AG04450 (cell line): Measurements from ENCODE around the gene OGFOD2. TPM values are rescaled to one million over a fixed set of nuclear protein-coding genes. Genes with fewer than 3 reads are reported as not detected.

Experiments
- CTCF ChIA-PET: fragments of 300-600, 350-600 bp; formaldehyde crosslinking; extraction: SDS; loops from one replicate; lab custom pipeline; 2022; ENCODE audit warnings: antibody characterized with exemption, inconsistent platforms; lab: Charles Lee
- POLR2A ChIA-PET: fragments of 350-600 bp; formaldehyde crosslinking; extraction: SDS; loops from one replicate; lab custom pipeline; 2021; ENCODE audit warnings: antibody characterized with exemption, inconsistent platforms; lab: Yijun Ruan, JAX
- DNase-seq: peaks from one replicate; pipeline ENCODE4 v3.0.0-alpha.2; 2011; ENCODE audit warnings: low read depth, low spot score
- H3K27ac ChIP-seq: one replicate; pipeline ENCODE4 v1.5.1; 2012; ENCODE audit warnings: low read depth, low read length, control low read depth
- H3K27me3 ChIP-seq: one replicate; pipeline ENCODE4 v1.6.0; 2012; ENCODE audit warnings: low read length; ENCODE audit not compliant: control insufficient read depth, insufficient read depth
- H3K4me3 ChIP-seq: 2 replicates; pipeline ENCODE4 v1.5.1; 2011; ENCODE audit warnings: mild to moderate bottlenecking, low read depth, low read length, control low read depth
- H3K9me3 ChIP-seq: 2 replicates; pipeline ENCODE4 v1.5.1; 2012; ENCODE audit warnings: low read length; ENCODE audit not compliant: control insufficient read depth, insufficient read depth
- polyA plus RNA-seq: library from polyadenylated mRNA; depleted of rRNA; stranded (reverse); fragments of >200 nt; gene quantifications from 2 replicates; pipeline ENCODE4 v1.2.3, GENCODE V29; 2011
- TF ChIP-seq, protein P1 (sequence below): IDR thresholded peaks from 2 replicates; pipeline ENCODE4 v1.5.1; 2011; ENCODE audit warnings: low read depth, low read length, control low read depth, inconsistent platforms

The OGFOD2 gene
- polyA plus RNA-seq, 1 experiment: 6.1 TPM

DNA sequence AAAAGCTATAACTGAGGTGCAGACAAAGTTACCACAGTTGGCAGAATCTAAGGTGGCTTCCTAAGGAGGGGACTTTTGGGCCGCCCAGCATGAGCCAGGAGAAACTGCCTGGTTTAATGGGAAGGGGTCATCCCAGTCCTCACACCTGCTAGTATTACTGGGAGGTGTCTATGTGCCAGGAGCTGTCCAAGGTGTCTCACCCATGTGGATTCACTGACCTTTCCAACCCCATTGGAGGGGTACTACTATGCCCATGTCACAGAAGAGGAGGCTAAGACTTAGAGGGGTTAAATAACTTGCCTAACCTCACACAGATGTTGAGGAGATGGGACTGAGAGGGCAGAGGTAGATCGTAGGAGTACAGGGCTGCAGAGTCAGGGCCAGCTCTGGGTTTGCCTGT is 19.0 kb upstream of the OGFOD2 start:
- TF ChIP-seq, protein P1, sequence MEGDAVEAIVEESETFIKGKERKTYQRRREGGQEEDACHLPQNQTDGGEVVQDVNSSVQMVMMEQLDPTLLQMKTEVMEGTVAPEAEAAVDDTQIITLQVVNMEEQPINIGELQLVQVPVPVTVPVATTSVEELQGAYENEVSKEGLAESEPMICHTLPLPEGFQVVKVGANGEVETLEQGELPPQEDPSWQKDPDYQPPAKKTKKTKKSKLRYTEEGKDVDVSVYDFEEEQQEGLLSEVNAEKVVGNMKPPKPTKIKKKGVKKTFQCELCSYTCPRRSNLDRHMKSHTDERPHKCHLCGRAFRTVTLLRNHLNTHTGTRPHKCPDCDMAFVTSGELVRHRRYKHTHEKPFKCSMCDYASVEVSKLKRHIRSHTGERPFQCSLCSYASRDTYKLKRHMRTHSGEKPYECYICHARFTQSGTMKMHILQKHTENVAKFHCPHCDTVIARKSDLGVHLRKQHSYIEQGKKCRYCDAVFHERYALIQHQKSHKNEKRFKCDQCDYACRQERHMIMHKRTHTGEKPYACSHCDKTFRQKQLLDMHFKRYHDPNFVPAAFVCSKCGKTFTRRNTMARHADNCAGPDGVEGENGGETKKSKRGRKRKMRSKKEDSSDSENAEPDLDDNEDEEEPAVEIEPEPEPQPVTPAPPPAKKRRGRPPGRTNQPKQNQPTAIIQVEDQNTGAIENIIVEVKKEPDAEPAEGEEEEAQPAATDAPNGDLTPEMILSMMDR: no peak
- Histone ChIP-seq H3K27me3 (no peaks in the 10 kb centered on the region), H3K4me3 (no peak overlapping the region), H3K9me3 (no peaks in the 10 kb centered on the region), H3K27ac (no peak overlapping the region)
- CTCF ChIA-PET: interaction anchor here (0.6 to 2.0 kb wide), 3 partner anchors 95 to 282 kb away, joined by 3 to 7 read pairs (median 5); no protein-coding TSS in a partner anchor
- POLR2A ChIA-PET: no interaction called here
- no peak for DNase-seq

DNA sequence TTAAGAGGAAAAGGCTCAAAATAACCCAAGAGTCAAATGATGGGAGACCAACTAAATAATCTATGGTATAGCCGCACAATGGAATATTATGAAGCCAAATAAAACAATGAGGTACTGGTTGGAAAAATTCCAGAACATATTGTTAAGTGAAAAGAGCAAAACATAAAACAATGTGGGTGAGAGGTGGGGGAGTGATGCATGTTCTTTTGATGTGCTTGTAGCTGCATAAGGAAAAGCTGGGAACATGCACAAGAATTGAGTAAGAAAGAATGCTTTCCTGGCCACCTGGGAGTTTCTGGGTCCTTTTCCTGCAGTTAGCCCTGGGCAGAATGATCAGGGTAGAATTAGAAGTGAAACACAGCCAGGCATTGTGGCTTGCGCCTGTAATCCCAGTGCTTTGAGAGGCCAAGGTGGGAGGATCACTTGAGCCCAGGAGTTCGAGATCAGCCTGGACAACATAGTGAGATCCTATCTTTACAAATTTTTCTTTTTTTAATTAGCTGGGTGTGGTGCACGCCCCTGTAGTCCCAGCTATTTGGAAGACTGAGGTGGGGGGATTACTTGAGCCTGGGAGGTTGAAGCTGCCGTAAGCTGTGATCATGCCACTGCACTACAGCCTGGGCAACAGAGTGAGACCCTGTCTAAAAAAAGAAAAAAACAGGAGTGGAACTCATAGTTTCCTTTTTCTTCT is 16.7 kb upstream of the OGFOD2 start:
- H3K27ac ChIP-seq: no peak overlapping the region
- ChIA-PET CTCF (interaction anchor here (0.5 to 1.0 kb wide), 2 partner anchors 99 to 177 kb away, joined by 3 to 7 read pairs; no protein-coding TSS in a partner anchor), POLR2A (interaction anchor here (0.7 kb wide), 1 partner anchor 1143 kb away, joined by 3 read pairs; no protein-coding TSS in a partner anchor)
- no peaks in the 10 kb centered on the region for H3K9me3 ChIP-seq
- TF ChIP-seq, protein P1: no peak
- no peaks in the 10 kb centered on the region for H3K27me3 ChIP-seq
- no peak overlapping the region for H3K4me3 ChIP-seq
- DNase-seq: no peak

DNA sequence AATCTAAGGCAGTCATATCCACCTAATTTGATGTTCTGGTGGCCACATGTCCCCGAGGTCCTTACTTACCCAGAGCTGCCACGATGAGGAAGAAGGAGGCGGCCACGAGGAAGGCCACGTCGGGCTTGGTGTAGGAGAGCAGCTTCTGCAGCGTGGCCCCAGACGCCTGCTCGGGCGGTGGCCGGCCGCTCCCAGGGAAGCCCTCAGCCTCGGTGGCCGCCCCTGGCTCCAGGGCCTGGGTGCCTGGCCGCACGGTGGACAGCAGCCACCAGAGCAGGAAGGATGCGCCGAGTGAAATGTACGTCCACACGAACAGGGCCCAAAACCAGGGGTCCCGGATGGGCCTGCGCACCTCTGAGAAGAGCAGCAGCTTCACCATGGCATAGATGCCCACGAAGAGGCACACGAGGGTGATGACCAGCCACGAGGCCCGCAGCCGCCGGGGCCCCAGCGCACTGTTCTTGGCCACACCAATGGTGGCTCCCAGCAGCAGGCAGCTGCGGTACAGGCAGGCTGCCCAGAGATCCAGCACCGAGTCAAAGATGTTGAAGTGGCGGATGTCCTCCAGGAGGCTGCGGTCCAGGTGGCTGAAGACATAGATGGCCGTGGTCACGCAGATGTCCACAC is 15.4 kb upstream of the OGFOD2 start:
- Histone ChIP-seq H3K4me3 (no peak overlapping the region), H3K9me3 (no peaks in the 10 kb centered on the region), H3K27ac (no peak overlapping the region), H3K27me3 (no peaks in the 10 kb centered on the region)
- ChIA-PET CTCF (no interaction called here), POLR2A (no interaction called here)
- DNase-seq: no peak
- TF ChIP-seq, protein P1: no peak

DNA sequence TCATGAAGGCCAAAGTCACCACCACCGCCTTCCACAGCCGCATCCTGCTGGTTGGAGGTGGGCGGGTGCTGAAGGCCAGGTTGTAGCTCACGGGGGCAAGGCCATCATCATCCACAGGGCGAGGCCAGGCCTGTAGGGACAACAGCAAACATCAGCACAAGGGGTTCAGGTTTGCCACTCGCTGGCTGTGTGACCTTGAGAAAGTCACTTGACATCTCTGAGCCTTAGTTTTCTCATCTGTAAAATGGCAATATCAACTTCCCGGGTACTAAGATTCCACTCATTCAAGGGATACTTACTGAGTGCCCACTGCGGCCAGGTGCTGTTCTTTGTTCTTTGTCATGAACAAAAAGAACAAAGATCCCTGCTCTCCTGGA is 14.9 kb upstream of the OGFOD2 start:
- no peaks in the 10 kb centered on the region for H3K9me3 ChIP-seq
- ChIA-PET CTCF (interaction anchor here (1.3 kb wide), 1 partner anchor 167 kb away, joined by 3 read pairs; no protein-coding TSS in a partner anchor), POLR2A (no interaction called here)
- TF ChIP-seq, protein P1: no peak
- no peak overlapping the region for H3K27ac ChIP-seq
- H3K4me3 ChIP-seq: no peak overlapping the region
- H3K27me3 ChIP-seq: no peaks in the 10 kb centered on the region
- no peak for DNase-seq
